Cardiac fibroblast (primary cell): ENCODE results near the gene DGUOK.

Source experiments
- DNase-seq, 2 donors: peaks; one replicate each; pipeline versions ENCODE4 v3.0.0 to v3.0.0-alpha.2; 2010; ENCODE audit warnings: low read depth in 2 of 2
- H3K4me3 ChIP-seq, 2 donors: replicated peaks in 1 of 2; 1 replicate in 1 of 2; 2 replicates in 1 of 2; pipeline ENCODE4 v1.5.1; 2011; ENCODE audit warnings: low read depth in 2 of 2, low read length in 2 of 2, mild to moderate bottlenecking in 2 of 2, moderate library complexity in 1 of 2
- CTCF ChIP-seq: IDR thresholded peaks from one replicate; pipeline ENCODE4 v1.5.1; 2011; ENCODE audit warnings: low read depth, mild to moderate bottlenecking, low read length, inconsistent platforms

Gene DGUOK

GRCh38 chr2:73916666-73917065 is 10.0 kb upstream of the DGUOK start:
- TF ChIP-seq CTCF: no peak

GRCh38 chr2:73917296-73917695 is 9.4 kb upstream of the DGUOK start:
- no peak for TF ChIP-seq CTCF
- no peak for DNase-seq
- no peak overlapping the region for H3K4me3 ChIP-seq

More at GRCh38 chr2:73916666-73917065, 10.0 kb upstream of the DGUOK start:
- no peak overlapping the region for H3K4me3 ChIP-seq
- DNase-seq: no peak

GRCh38 chr2:73917696-73918207 is 8.9 kb upstream of the DGUOK start:
- no peak overlapping the region for H3K4me3 ChIP-seq
- TF ChIP-seq CTCF: no peak
- no peak for DNase-seq

GRCh38 chr2:73918856-73919255 is 7.8 kb upstream of the DGUOK start:
- DNase-seq: no peak
- TF ChIP-seq CTCF: no peak
- H3K4me3 ChIP-seq: no peak overlapping the region

GRCh38 chr2:73919596-73920228 is 7.0 kb upstream of the DGUOK start:
- H3K4me3 ChIP-seq: no peak overlapping the region
- no peak for DNase-seq
- TF ChIP-seq CTCF: no peak

- peak in 1 of 2 donors; percentile 16 for DNase-seq
- no peak overlapping the region for H3K4me3 ChIP-seq
- peak; percentile 31 for TF ChIP-seq CTCF
These were observed 5.8 kb upstream of the DGUOK start for GRCh38 chr2:73920577-73921545.
